Psoas muscle (tissue), 8 donors: ENCODE results near the gene KPNA6. TPM values are rescaled to one million over a fixed set of nuclear protein-coding genes. Genes with fewer than 3 reads are reported as not detected.
"Not testable (repeated sequence)": the region's sequence is repeated elsewhere in the genome, so short reads cannot be mapped to it uniquely, and the experiment has no call there.

Experiments
- ATAC-seq, 4 donors: fragments of 200-7000 bp; cut with Tn5 transposase; one replicate each; pipeline ENCODE4 v1.9.1; 2020; ENCODE audit warnings: moderate library complexity in 3 of 4, mild to moderate bottlenecking in 2 of 4
- DNase-seq, 2 donors: peaks; one replicate each; pipeline ENCODE4 v3.0.0-alpha.2; 2020
- H3K27ac ChIP-seq: fragments of 200-600 bp; one replicate; pipeline ENCODE4 v1.8.0; 2022
- H3K27me3 ChIP-seq, 3 donors: fragments of 200-600 bp in 1 of 3; one replicate each; pipeline versions ENCODE4 v1.6.1 to v1.8.0; 2013 to 2022; ENCODE audit warnings: low read length in 2 of 3, mild to moderate bottlenecking in 2 of 3, moderate library complexity in 1 of 3; ENCODE audit not compliant: insufficient read depth in 3 of 3
- H3K36me3 ChIP-seq, 2 donors: fragments of 200-600 bp in 1 of 2; one replicate each; pipeline versions ENCODE4 v1.6.1 to v1.8.0; 2013 to 2022; ENCODE audit warnings: low read depth in 1 of 2, mild to moderate bottlenecking in 1 of 2, moderate library complexity in 1 of 2; ENCODE audit not compliant: insufficient read depth in 1 of 2
- H3K4me1 ChIP-seq: fragments of 200-600 bp; one replicate; pipeline ENCODE4 v1.8.0; 2022
- H3K4me3 ChIP-seq: fragments of 200-600 bp; one replicate; pipeline ENCODE4 v1.8.0; 2022; ENCODE audit warnings: mild to moderate bottlenecking
- H3K9me3 ChIP-seq: fragments of 200-600 bp; one replicate; pipeline ENCODE4 v1.8.0; 2022
- WGBS, 3 donors: extraction: QIAGEN DNeasy Blood & Tissue Kit; methylation state at CpG; one replicate each; pipeline versions ENCODE4 v1.1.6 to v1.1.7; 2013; 5-methylcytosine and 5-hydroxymethylcytosine counted together
- intact Hi-C, 2 donors: fragments of 100-400 bp; cut with DNase I; formaldehyde crosslinking; loops; one replicate each; pipeline versions ENCODE4 v1.11.0 to v1.14.2; 2022
- polyA plus RNA-seq, 3 donors: library from polyadenylated mRNA; stranded (reverse); fragments of 200-250 nt; gene quantifications; one replicate each; pipeline ENCODE4 v1.2.3, GENCODE V29; 2013
- total RNA-seq, 4 donors: library from RNA; stranded (reverse); fragmentation: NEBNext Ultra II Directional in 2 of 4; extraction: Animal tissue kit (Norgen Biotek cat#: 25700) in 2 of 4; gene quantifications; one replicate each; pipeline versions ENCODE4 v1.2.1 to v1.2.4, GENCODE V29; 2021 to 2023
- TF ChIP-seq, protein P1 (sequence below): fragments of 200-600 bp; IDR thresholded peaks from one replicate; pipeline ENCODE4 v1.8.0; 2022; ENCODE audit warnings: antibody characterized with exemption
- donor health status: healthy with polysubstance abuse.
- donor health status: DM: no; HTN: no; CAD: no; lungs with moderate emphysema.
- donor health status: Bipolar disorder and iron deficiency.
- donor health status: healthy.
- donor health status: DM: yes; HTN: yes; CAD: no.
- donor health status: DM: no; HTN: no; CAD: no.
- donor health status: DM: no; HTN: no; CAD: no.
- donor health status: DM: yes; HTN: yes; CAD: no.

The KPNA6 gene
- total and polyA plus RNA-seq, 7 donors: 13.4 to 98.3 (median 67.4) TPM

DNA sequence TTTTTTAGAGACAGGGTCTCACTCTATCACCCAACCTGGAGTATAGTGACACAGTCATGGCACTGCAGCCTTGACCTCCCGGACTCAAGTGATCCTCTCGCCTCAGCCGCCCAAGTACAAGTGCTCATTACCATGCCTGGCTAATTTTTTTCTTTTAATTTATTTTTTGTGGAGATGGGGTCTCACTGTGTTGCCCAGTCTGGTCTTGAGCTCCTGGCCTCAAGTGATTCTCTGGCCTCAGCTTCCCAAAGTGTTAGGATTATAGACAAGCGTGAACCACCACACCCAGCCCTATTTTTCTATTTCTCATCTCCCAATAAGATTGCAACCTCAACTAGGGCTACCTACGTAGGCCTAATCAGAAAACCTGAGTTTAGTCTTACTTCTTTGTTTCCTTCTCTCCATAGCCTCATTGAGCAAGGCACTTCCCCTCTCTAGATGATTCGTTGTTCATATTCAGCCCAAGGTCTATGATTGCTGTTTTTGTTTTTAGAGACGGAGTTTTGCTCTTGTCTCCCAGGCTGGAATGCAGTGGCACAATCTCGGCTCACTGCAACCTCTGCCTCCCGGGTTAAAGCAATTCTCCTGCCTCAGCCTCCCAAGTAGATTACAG lies 1.1 kb upstream of the KPNA6 start:
- TF ChIP-seq, protein P1, sequence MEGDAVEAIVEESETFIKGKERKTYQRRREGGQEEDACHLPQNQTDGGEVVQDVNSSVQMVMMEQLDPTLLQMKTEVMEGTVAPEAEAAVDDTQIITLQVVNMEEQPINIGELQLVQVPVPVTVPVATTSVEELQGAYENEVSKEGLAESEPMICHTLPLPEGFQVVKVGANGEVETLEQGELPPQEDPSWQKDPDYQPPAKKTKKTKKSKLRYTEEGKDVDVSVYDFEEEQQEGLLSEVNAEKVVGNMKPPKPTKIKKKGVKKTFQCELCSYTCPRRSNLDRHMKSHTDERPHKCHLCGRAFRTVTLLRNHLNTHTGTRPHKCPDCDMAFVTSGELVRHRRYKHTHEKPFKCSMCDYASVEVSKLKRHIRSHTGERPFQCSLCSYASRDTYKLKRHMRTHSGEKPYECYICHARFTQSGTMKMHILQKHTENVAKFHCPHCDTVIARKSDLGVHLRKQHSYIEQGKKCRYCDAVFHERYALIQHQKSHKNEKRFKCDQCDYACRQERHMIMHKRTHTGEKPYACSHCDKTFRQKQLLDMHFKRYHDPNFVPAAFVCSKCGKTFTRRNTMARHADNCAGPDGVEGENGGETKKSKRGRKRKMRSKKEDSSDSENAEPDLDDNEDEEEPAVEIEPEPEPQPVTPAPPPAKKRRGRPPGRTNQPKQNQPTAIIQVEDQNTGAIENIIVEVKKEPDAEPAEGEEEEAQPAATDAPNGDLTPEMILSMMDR: no peak
- ATAC-seq: no peak
- H3K27me3 ChIP-seq: no peaks in the 10 kb centered on the region
- peak overlapping the region; percentile 99 for H3K4me3 ChIP-seq
- no peaks in the 10 kb centered on the region for H3K9me3 ChIP-seq
- peaks cover 25% of the 10 kb centered on the region for H3K4me1 ChIP-seq
- intact Hi-C loops: loop anchor here (2.0 to 5.0 kb wide), 2 partner anchors 34 to 76 kb away; partner anchors contain the start of gene TMEM39B (in 2 of the 2)
- H3K27ac ChIP-seq: no peak overlapping the region
- 89 to 92% (median 92%) methylated on average over 9 of the region's 9 CpGs for WGBS, 3 donors
- H3K36me3 ChIP-seq: peaks cover 0 to 13% of the 10 kb centered on the region in 2 donors
- no peak for DNase-seq

DNA sequence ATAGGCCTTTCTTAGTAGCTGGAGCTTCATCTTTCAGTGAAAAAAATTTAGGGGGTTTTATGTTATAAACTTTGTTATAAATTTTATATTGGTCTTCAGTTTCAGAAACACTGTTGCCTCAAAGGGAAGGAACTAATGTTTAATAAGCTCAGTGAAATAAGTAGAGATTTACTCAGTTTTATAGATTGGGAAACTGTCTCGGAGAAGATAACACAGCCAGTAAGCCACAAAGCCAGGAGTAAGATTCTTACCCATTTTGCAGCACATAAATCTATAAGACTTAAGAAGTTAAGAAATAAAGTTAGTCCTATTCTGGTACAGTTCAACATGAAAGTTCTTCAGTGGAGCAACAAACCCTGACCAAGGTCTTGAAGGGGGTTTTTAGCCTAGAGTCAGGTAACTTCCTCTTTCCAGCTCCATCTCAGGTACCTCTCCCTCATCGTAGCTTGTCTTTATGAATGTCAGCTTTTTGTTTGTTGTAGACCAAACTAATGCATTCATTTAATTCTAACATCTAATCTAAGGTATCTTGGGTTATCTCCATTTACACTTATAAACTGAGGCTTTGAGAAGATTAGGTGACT lies 3.3 kb downstream of the KPNA6 start:
- Histone ChIP-seq H3K27me3 (no peaks in the 10 kb centered on the region), H3K4me3 (no peak overlapping the region), H3K36me3 (no peaks in the 10 kb centered on the region), H3K9me3 (no peaks in the 10 kb centered on the region), H3K4me1 (peaks cover 31% of the 10 kb centered on the region), H3K27ac (no peak overlapping the region)
- intact Hi-C loops: loop anchor here in 1 of 2 donors (5.0 kb wide), 1 partner anchor 46 kb away; no protein-coding TSS in a partner anchor
- DNase-seq (no peak), ATAC-seq (no peak)
- 72 to 93% (median 72%) methylated on average over 2 of the region's 2 CpGs for WGBS, 3 donors
- TF ChIP-seq, protein P1: no peak

DNA sequence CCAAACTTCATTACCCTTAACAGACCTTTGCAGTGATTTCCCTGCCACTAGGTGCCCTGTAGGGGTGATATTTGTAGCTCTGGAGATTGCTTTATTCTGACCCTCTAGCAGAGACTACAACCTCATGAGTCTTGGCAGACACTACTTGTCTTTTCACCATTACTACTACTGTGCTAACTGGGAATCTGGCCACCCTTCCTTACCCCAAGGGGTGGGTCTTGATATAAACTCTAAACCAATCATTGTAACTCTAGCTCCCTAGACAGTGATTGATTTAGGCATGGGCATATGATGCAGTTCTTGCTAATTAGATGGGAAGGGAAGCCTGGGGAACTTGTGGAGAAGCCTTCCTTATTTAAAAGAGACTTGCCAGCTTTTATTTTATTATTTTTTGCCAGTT lies 3.9 kb downstream of the KPNA6 start:
- H3K9me3 ChIP-seq: no peaks in the 10 kb centered on the region
- no peaks in the 10 kb centered on the region for H3K36me3 ChIP-seq
- no peak overlapping the region for H3K4me3 ChIP-seq
- TF ChIP-seq, protein P1: no peak
- intact Hi-C loops: loop anchor here in 1 of 2 donors (5.0 kb wide), 1 partner anchor 46 kb away; no protein-coding TSS in a partner anchor
- ATAC-seq (peak; percentile 9 to 36 (median 34)), DNase-seq (no peak)
- H3K27me3 ChIP-seq: no peaks in the 10 kb centered on the region
- H3K4me1 ChIP-seq: peaks cover 37% of the 10 kb centered on the region
- no peak overlapping the region for H3K27ac ChIP-seq

DNA sequence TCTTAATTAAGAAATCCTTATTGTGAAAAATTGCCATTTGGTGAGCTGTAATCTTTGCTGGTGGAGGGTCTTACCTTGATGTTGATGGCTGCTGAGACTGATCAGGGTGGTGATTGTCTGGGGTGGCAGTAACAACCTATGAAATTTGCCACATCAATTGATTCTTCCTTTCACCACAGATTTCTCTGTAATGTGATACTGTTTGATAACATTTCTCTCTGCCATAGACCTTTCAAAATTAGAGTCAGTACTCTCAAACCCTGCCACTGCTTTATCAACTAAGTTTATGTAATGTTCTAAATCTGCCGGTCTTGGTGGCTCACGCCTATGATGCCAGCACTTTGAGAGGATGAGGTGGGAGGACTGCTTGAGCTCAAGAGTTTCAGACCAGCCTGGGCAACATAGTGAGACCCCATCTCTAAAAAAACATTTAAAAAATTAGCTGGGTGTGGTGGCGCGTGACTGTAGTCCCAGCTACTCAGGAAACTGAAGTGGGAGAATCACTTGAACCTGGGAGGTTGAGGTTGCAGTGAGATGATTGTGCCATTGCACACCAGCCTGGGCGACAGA lies 5.0 kb downstream of the KPNA6 start:
- Histone ChIP-seq H3K27ac (no peak overlapping the region), H3K9me3 (no peaks in the 10 kb centered on the region), H3K36me3 (no peaks in the 10 kb centered on the region), H3K4me3 (no peak overlapping the region), H3K27me3 (no peaks in the 10 kb centered on the region), H3K4me1 (peaks cover 40% of the 10 kb centered on the region)
- ATAC-seq (no peak), DNase-seq (no peak)
- TF ChIP-seq, protein P1: no peak
- WGBS, 3 donors: 75 to 88% (median 85%) methylated on average over 5 of the region's 5 CpGs
- intact Hi-C loops: loop anchor here in 1 of 2 donors (5.0 kb wide), 1 partner anchor 44 kb away; no protein-coding TSS in a partner anchor

DNA sequence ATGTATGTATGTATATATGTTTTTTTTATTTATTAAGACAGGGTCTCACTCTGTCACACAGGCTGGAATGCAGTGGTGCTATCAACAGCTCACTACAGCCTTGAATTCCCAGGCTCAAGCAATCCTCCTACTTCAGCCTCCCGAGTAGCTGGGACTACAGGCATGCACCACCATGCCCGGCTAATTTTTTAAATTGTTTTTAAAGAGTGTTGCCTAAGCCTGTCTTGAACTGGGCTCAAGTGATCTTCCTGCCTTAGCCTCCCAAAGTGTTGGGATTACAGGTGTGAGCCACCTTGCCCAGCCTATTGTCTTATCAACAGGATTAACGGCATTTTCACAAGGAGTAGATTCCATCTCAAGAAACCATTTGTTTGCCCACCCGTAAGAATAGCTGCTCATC lies 5.6 kb downstream of the KPNA6 start:
- H3K4me3 ChIP-seq, H3K27ac ChIP-seq, H3K9me3 ChIP-seq, H3K27me3 ChIP-seq, DNase-seq, ATAC-seq, H3K36me3 ChIP-seq: not testable (repeated sequence)
- intact Hi-C loops: loop anchor here in 1 of 2 donors (5.0 kb wide), 1 partner anchor 44 kb away; no protein-coding TSS in a partner anchor
- 89 to 91% (median 91%) methylated on average over 4 of the region's 4 CpGs for WGBS, 3 donors
- peaks cover 44% of the 10 kb centered on the region for H3K4me1 ChIP-seq
